NCI-H1694 (cell line): ENCODE measurements around the gene XRCC6.
A peak's percentile ranks its signal among the peaks of the same experiment; 100 is the strongest.
"Not testable (repeated sequence)": the region's sequence is repeated elsewhere in the genome, so short reads cannot be mapped to it uniquely, and the experiment has no call there.

Source experiments
- DNase-seq: peaks from one replicate; lab custom pipeline; 2025; lab: John Stamatoyannopoulos, UW

XRCC6 gene

DNA sequence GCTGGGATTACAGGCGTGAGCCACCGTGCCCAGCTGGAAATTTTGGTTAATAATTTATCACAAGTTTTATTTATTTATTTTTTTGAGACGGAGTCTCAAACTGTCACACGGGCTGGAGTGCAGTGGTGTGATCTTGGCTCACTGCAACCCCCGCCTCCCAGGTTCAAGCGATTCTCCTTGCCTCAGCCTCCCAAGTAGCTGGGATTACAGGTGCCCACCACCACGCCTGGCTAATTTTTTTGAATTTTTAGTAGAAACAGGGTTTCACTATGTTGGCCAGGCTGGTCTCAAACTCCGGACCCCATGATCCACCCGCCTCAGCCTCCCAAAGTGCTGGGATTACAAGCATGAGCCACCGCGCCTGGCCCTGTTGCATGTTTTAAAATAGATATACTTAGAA, 65.8 kb downstream of the XRCC6 start:
- not testable (repeated sequence) for DNase-seq

DNA sequence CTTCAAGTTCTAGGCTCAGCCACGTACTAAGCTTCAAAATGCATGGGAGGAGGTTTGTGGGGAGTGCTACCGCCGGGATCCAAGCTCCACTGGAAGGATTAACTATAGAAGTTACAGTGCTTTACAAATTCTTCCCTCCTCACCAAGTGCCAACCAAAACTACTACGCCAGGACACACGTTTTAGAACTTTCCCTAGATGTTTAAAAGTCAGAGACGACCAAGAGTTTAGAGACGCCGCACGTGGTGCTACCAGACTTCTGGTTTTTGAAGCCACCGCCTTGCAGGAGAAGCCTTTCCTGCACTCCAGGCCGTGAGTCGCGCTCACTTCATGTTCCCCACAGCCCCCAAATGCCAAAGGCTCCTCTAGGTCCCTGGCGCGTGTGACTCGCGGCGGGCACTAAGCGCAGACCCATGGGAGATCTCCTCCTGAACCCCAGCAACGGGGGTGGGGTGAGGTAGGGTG, 66.8 kb downstream of the XRCC6 start:
- no peak for DNase-seq

DNA sequence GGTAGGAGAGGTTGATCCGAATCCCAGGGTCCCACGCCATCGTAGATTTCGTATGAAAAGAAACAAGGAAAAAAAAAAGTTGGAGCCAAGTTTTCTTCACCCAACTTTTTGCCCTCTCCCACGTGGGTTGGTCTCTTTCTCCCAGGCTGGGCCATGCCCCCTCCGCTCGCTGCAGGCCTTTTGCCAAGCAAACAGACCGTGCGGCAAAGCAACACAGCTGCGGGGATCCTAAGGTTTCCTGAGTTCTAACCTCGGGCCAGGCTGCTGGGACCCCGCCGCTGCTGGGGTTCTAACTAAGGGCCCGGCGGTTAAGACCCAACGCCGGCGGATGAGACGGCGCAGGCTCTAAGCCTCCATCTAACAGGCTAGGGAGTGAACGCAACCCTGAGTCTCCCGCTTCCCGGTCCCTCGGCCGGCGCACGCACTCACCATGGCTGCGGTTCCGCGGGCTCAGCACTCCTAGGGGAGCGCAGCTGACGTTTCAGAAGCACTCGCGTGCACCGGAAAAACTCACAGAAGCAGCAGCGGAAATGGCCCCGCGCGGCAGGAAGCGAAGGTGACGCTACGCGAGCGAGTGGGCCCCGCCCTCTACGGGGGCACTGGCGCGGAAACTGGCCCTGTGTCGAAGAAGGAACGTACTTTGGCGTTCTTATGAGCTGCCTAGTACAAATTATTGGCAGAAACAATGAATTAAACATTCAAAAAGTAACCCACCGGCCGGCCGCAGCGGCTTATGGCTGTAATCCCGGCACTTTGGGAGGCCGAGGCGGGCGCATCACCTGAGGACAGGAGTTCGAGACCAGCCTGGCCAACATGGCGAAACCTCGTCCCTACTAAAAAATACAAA, 67.5 kb downstream of the XRCC6 start, which contains the start of gene SNU13:
Gene SNU13 (minus strand): TSS at position 503 of the 847 bp plus-strand sequence. CDS start 71 bp downstream, at position 432.
- peak; percentile 76 for DNase-seq

DNA sequence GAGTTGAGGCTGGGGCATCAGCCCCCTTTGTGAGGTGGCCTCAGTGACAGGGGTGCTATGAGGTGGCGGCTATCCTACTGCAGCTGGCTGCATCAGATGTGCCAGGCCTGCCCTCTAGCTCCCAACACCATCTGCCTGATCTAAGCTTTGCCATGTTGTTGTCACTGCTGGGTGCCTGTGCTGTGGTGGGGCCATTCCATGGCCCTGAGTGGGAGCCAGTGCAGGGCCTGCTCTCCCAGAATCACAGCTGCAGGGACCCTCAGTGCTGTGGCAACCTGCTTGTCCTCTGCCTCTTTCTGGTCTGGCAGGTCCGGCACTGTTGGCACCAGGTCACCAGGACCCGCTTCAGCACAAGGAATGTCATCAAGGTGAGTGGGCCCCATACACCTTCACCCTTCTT, 69.4 kb downstream of the XRCC6 start:
- DNase-seq, result no peak

DNA sequence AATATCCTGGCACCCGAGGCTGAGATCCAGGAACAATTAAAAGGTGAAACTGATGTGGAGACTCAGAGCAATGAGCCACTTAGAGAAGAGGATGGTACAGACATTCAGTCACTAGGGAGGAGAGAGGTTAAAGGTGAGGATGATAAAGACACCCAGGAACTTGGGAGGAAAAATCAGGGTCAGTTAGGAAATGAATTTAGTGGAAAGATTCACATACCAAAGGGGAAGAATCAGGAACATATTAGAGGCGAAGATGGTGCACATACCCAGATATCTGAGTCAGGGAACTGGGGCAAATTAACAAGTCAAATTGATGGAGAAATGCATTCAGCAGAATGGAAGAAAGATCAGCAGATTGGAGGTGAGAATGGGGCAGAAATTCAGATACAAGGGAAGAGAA, 74.1 kb downstream of the XRCC6 start:
- DNase-seq, result no peak

DNA sequence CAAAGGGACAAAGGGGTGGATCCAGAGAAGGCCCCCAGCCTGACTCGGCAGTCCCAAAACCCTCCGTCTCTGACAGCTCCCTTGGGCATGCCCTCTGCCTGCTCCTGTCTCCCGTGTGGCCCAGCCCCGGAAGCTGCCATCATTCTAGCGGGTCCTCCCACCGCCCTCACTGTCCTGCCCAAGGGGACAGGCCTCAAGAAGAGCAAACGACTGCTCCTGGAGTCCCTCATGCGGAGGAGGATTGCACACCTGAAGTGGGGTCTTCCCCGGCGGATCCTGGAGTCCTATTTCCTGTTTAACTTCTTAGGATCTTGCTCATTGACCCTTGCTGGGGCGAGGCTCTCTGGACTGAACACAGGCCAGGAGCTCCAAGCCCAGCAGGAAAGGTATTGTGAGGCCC, 75.6 kb downstream of the XRCC6 start:
- DNase-seq, result no peak

DNA sequence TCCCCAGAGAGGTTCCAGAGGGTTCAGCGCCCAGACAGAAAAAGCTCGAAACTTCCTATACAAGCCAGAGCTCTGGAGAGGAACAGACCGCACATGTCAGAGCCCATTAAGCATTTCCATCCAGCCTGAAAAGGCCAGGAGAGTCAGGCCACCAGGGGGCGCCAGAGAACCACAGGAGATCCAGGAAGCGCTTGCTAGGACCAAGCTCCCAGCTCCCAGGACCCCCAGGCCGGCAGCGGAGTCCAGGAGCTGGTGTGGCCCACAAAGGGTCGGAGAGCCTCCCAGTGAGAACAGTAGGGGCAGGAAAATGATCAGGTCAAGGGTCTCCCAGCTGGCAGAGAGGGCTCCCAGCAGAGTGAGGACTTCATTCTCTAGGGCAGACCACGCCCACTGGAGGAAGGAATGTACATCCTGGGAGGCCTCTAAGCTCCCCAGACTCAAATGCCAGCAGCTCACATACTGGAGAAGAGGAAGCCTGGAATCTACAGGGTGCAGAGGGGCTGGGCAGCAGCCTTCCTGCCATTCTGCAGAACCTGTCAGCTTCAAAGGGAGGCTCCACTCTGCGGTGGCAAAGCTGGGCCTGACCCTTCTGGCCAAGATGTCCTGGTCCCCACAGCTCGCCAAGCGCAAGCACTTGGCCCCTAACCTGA, 76.2 kb downstream of the XRCC6 start:
- peak; percentile 92 for DNase-seq

DNA sequence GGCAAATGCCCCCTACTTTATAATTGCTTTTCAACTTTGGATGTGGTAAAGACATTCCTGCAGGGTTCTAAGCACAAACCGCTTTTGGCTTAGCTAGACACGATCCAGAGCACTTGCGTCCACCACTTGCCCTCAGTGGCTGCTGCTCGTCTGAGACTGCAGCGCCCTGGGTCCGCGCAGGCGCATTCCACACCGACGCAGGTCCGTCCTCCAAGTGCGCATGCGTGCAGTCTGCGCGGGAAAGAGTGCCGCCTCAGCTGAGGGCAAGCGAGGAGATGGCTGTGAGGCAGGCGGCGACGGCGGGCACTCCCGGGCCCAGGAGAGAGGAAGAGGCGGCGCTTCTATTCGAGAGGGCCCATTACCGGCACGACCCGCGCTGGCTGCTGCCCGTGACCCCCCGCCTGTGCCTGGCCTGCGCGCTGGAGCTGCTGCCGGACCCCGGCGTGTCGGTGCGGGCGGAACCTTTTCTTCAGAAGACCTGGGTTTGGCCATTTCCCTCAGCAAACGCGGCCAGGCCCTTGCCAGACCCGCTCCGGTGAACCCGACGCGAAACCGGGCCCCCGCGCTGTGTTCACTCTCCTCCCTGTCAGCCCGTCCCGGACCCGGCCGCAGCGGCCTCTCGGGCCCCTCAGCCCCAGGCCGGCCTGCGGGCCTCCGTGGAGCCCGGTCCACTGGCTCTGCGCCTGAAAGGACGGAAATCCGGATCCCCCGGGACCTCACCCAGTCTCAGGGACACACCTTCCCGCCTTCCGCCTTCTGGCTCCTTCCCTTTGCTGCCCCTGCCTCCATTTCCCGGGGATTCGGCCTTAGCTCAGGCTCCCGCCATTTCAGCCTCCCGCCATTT, 78.4 kb downstream of the XRCC6 start, which contains the start of gene MEI1:
Gene MEI1 (plus strand): TSS at position 240 of the 844 bp plus-strand sequence. CDS start 36 bp downstream, at position 276.
- no peak for DNase-seq

DNA sequence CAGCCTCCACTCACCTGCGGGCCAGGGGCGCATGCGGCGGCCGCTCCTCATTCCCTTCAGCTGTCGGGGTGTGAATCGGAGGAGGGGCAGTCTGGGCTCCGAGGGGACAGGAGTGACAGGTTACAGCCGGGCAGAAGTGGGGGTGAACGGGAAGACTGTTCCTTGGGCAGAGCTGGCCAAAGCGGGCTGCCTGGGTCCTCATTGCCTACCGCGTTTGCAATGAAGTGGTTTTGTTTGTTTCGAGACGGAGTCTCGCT, 78.9 kb downstream of the XRCC6 start:
- DNase-seq, result no peak

DNA sequence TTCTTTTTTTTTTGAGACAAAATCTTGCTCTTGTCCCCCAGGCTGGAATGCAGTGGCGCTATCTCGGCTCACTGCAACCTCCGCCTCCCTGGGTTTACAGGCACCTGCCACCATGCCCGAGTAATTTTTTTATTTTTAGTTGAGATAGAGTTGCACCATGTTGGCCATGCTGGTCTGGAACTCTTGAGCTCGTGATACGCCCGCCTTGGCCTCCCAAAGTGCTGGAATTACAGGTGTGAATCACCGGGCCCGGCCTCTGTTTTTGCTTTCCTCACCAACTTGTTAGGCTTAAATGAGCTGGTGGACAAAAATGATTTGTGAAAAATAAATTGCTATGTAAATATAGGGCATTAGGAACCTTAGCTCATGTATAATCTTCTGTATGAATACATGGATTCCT, 81.7 kb downstream of the XRCC6 start:
- no peak for DNase-seq

DNA sequence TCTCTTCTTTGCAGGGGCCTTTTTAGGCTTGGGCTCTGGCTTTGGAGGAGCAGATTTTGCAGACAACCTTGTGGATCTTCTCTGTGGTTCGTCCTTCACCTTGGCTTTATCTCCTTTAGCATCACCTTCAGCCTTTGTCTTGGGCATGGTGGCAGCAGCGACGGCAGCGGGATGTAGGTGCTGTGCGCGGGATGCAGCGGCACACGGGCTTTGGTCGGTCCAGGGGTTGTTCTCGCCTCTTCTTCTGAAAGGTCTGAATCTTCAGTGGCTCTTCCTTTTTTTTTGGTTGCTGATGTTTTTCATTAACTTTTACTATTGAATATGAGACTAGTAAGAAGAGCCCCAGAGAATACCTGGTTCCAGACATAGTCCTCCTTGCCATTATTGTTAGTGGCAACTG, 88.2 kb downstream of the XRCC6 start:
- no peak for DNase-seq

DNA sequence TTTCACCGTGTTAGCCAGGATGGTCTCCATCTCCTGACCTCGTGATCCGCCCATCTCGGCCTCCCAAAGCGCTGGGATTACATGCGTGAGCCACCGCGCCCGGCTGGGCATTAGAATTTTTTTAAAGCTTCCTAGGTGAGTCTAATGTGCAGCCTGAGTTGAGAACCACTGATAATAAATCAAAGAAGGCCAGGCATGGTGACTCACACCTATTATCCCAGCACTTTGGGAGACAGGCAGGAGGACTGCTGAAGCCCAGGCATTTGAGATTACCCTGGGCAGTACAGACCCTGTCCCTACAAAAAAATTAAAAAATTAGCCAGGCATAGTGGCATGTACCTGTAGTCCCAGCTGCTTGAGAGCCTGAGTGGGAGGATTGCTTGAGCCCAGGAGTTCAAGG, 91.9 kb downstream of the XRCC6 start:
- no peak for DNase-seq
